Activated CD8-positive, alpha-beta T cell treated with anti-CD3 and anti-CD28 coated beads, Interleukin-2, amount 10 ng/mL, durations not matched to agents 7 days and 5 days (primary cell): ENCODE results near the gene IL1R1. TPM values are rescaled to one million over a fixed set of nuclear protein-coding genes. Genes with fewer than 3 reads are reported as not detected.

Experiments
- ATAC-seq: fragments of 150-1000 bp; cut with Tn5 transposase; one replicate; pipeline ENCODE4 v1.10.0; 2021; ENCODE audit warnings: moderate library complexity
- CTCF ChIA-PET: fragments of 350-600 bp; sonication (Branson Sonifier 250); formaldehyde crosslinking; loops from one replicate; lab custom pipeline; 2021; ENCODE audit warnings: antibody characterized with exemption; lab: Charles Lee
- POLR2A ChIA-PET: fragments of 350-600 bp; sonication (Branson Sonifier 250); formaldehyde crosslinking; loops from one replicate; lab custom pipeline; 2021; ENCODE audit warnings: antibody characterized with exemption; lab: Charles Lee
- DNase-seq: peaks from one replicate; pipeline ENCODE4 v3.0.0-alpha.2; 2020
- H3K27ac Mint-ChIP-seq: one replicate; pipeline ENCODE4 v1.8.0; 2021; ENCODE audit warnings: mild to moderate bottlenecking, mixed read lengths
- H3K27me3 Mint-ChIP-seq: one replicate; pipeline ENCODE4 v1.8.0; 2021; ENCODE audit warnings: low read depth, mixed read lengths
- H3K36me3 Mint-ChIP-seq: one replicate; pipeline ENCODE4 v1.8.0; 2021; ENCODE audit warnings: low read depth, mixed read lengths
- H3K4me1 Mint-ChIP-seq: one replicate; pipeline ENCODE4 v1.8.0; 2021; ENCODE audit warnings: low read depth, mixed read lengths
- H3K4me3 Mint-ChIP-seq: one replicate; pipeline ENCODE4 v1.8.0; 2021; ENCODE audit warnings: mild to moderate bottlenecking, mixed read lengths
- H3K9me3 Mint-ChIP-seq: one replicate; pipeline ENCODE4 v1.8.0; 2022; ENCODE audit warnings: mixed read lengths; ENCODE audit not compliant: insufficient read depth
- total RNA-seq, 2 experiments: library from RNA; stranded (reverse); gene quantifications; one replicate each; pipeline ENCODE4 v1.2.3, GENCODE V29; 2021

Gene IL1R1
- total RNA-seq, 2 experiments from 2014 or later: not detected

- POLR2A ChIA-PET: interaction anchor here (0.6 kb wide), 1 partner anchor 624 kb away, joined by 3 read pairs; no protein-coding TSS in a partner anchor
- Mint-ChIP-seq H3K4me3 (no peak overlapping the region), H3K27me3 (peaks cover 16% of the 10 kb centered on the region), H3K36me3 (no peaks in the 10 kb centered on the region), H3K27ac (no peak overlapping the region), H3K4me1 (peaks cover 2% of the 10 kb centered on the region), H3K9me3 (no peaks in the 10 kb centered on the region)
- DNase-seq: no peak
- CTCF ChIA-PET: no interaction called here
- ATAC-seq: no peak
Observed at GRCh38 chr2:102179788-102180686, 37.5 kb downstream of the IL1R1 start.

DNA sequence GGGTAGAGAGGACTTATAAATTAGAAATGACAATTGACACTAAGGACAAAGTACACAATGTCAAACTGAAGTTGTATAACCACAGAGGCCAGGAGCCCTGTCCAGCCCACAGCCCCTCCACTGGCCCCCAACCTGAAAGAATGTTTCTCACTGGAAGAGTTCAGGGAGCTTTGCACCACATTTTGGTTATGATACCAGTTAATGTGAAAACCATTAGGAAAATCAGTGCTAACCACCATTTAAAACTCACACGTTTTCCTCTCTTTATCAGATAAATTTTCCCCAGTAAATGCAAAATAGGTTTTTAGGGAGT is 38.1 kb downstream of the IL1R1 start:
- Mint-ChIP-seq H3K36me3 (no peaks in the 10 kb centered on the region), H3K4me1 (peaks cover 8% of the 10 kb centered on the region), H3K27ac (no peak overlapping the region), H3K4me3 (no peak overlapping the region), H3K9me3 (no peaks in the 10 kb centered on the region), H3K27me3 (peaks cover 14% of the 10 kb centered on the region)
- POLR2A ChIA-PET: no interaction called here
- DNase-seq (no peak), ATAC-seq (no peak)
- CTCF ChIA-PET: no interaction called here

DNA sequence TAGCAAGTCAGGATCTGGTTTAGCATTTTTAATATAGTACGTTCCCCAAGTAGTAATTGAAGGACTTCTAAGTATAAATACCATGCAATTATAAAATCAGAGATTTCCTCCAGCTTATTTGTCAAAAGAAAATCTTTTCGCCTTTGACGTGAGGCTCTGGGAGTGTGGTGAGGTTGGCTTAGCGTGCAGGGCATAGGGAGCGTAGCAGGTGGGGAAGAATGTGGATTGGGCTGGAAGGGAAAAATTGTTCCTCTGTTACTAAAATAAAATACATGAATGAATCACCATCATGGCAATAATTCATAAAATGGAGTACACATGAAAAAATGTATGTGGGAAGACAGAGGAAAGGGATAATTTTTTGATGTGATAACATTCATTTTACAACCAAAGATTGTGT is 38.8 kb downstream of the IL1R1 start:
- ChIA-PET POLR2A (interaction anchor here (0.6 kb wide), 1 partner anchor 68 kb away, joined by 3 read pairs; no protein-coding TSS in a partner anchor), CTCF (no interaction called here)

DNA sequence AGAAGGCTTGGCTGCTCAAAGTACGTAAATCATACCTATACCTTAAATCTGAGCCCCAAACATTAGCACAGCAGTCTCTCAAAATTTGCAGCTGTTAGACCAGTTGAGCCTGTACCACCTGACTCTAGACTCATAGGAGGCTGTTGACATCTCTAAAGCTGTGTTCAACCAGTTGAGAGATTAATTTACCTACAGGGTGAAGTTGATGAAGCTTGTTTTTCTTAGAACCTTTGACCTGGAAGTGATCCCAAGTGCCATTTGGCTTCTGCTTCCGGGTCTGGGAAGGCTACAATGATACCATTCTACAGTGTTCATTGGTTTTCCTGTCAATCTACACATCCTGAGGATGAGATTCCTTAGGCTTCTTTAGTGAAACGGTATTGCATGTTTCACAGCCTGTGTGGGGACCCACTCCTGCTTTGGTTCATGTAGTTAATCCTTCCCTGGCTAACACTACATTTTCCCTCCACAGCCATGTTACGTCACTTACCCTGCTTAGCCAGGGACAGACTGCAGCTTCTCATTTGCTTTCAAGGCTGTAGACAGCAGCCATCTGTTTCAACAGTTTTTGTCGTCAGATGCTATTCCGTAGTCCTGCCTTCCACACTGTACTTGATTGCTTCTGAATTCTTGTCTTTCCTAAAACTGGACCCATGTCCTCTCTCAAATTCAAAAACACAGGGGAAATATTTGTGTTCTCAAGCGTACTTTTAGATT is 39.5 kb downstream of the IL1R1 start:
- ATAC-seq (no peak), DNase-seq (no peak)
- Mint-ChIP-seq H3K4me3 (no peak overlapping the region), H3K4me1 (peaks cover 8% of the 10 kb centered on the region), H3K27ac (no peak overlapping the region), H3K27me3 (peaks cover 14% of the 10 kb centered on the region), H3K36me3 (no peaks in the 10 kb centered on the region), H3K9me3 (no peaks in the 10 kb centered on the region)
- CTCF ChIA-PET: no interaction called here
- POLR2A ChIA-PET: no interaction called here

More for the DNA sequence above, 38.8 kb downstream of the IL1R1 start:
- Mint-ChIP-seq H3K4me1 (peaks cover 8% of the 10 kb centered on the region), H3K9me3 (no peaks in the 10 kb centered on the region), H3K36me3 (no peaks in the 10 kb centered on the region), H3K27ac (no peak overlapping the region), H3K27me3 (peaks cover 14% of the 10 kb centered on the region), H3K4me3 (no peak overlapping the region)
- ATAC-seq (no peak), DNase-seq (no peak)

GRCh38 chr2:102184018-102184417 is 41.5 kb downstream of the IL1R1 start:
- DNase-seq: no peak
- Mint-ChIP-seq H3K4me1 (peaks cover 12% of the 10 kb centered on the region), H3K36me3 (no peaks in the 10 kb centered on the region), H3K4me3 (no peak overlapping the region), H3K9me3 (peaks cover 4% of the 10 kb centered on the region), H3K27ac (no peak overlapping the region), H3K27me3 (peaks cover 17% of the 10 kb centered on the region)
- ChIA-PET CTCF (interaction anchor here (5.0 kb wide), 1 partner anchor 56 kb away, joined by 25 read pairs; no protein-coding TSS in a partner anchor), POLR2A (no interaction called here)
- ATAC-seq: no peak

DNA sequence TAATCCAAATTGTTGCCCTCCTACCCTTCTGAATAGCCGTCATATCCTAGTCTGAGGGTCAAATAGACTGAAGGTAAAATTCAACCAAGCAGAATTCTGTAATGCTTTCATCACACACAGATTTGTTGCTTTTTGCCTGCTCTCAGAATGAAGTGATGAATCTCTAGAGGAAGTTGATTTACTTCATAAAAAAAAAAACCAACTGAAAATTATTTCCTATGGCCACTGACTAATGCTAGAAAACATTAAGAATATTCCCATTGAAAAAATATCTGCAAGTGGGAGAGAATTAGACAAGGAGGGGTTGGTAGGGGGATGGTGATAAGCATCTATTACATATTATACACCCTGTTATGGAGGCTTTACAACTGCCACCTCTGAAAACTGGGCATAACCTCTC is 42.0 kb downstream of the IL1R1 start:
- H3K4me3 Mint-ChIP-seq: no peak overlapping the region

DNA sequence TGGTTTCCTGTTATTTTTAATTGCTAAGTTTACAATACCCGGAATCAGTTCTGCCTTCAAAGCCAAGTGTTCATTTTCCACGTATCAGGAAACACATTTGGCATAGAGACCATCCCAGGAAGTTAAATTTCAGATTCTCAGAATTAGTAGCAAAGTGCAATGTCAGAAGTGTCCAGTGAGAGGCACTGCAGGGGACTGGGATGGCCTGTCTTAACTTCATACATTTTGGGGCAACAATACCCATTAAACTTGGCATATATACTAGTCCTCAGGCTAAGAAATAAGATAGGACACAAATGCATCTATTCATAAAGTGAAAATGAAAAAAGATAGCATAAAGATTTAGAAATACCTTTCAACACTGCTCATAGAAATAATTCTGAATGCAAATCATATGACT is 42.8 kb downstream of the IL1R1 start:
- no peak overlapping the region for H3K27ac Mint-ChIP-seq
- H3K36me3 Mint-ChIP-seq: no peaks in the 10 kb centered on the region
- H3K9me3 Mint-ChIP-seq: peaks cover 4% of the 10 kb centered on the region
- no peak for DNase-seq
- peaks cover 17% of the 10 kb centered on the region for H3K27me3 Mint-ChIP-seq
- CTCF ChIA-PET: interaction anchor here (1.2 to 5.0 kb wide), 2 partner anchors 53 to 55 kb away, joined by 3 to 25 read pairs; no protein-coding TSS in a partner anchor
- no peak overlapping the region for H3K4me3 Mint-ChIP-seq
- no peak for ATAC-seq
- POLR2A ChIA-PET: no interaction called here
- H3K4me1 Mint-ChIP-seq: peaks cover 12% of the 10 kb centered on the region

More for the DNA sequence above, 42.0 kb downstream of the IL1R1 start:
- ATAC-seq: no peak
- no peak for DNase-seq
- Mint-ChIP-seq H3K4me1 (peaks cover 12% of the 10 kb centered on the region), H3K36me3 (no peaks in the 10 kb centered on the region), H3K27me3 (peaks cover 17% of the 10 kb centered on the region), H3K27ac (no peak overlapping the region), H3K9me3 (peaks cover 4% of the 10 kb centered on the region)
- CTCF ChIA-PET: interaction anchor here (5.0 kb wide), 1 partner anchor 56 kb away, joined by 25 read pairs; no protein-coding TSS in a partner anchor
- POLR2A ChIA-PET: no interaction called here

DNA sequence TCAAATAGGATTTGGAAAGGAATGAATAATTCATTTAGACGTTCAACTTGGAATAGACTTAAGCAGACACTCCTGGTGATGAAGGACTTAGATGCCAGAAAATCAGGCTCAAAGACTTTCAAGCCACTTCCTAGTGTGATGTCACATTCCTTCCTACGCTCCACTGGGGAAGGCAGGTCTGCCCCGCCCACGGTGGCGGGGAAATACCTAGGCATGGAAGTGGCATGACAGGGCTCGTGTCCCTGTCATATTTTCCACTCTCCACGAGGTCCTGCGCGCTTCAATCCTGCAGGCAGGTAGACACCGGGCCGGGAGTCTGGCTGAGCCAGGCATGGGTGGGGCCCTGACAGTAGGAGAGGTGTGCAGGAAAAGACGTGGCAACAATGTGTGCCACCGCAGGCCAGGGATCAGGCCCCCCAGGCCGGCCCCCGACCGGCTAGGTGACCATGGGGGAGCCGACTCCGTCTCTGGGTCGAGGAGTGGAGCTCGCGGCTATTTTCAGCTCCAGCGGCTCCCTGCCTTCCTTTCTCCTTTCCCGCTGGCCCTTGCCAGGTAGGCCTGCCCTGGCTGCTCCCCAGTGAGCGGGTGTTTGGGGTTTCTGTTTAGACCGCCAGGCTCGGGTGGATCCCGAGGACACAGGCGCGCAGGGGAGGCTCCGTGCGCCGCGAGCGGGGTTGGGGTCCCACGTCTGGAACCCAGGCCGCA is 44.4 kb downstream of the IL1R1 start, which contains the start of gene IL1RL2:
Gene IL1RL2 (plus strand): TSS at position 233 of the 705 bp plus-strand sequence. CDS start 845 bp downstream, outside the sequence.
- H3K36me3 Mint-ChIP-seq: no peaks in the 10 kb centered on the region
- CTCF ChIA-PET: interaction anchor here (5.0 kb wide), 1 partner anchor 54 kb away, joined by 25 read pairs; no protein-coding TSS in a partner anchor
- peaks cover 4% of the 10 kb centered on the region for H3K9me3 Mint-ChIP-seq
- peaks cover 12% of the 10 kb centered on the region for H3K4me1 Mint-ChIP-seq
- H3K27me3 Mint-ChIP-seq: peaks cover 17% of the 10 kb centered on the region
- no peak within 1 kb of the TSS for H3K27ac Mint-ChIP-seq
- ATAC-seq (no peak), DNase-seq (no peak)
- H3K4me3 Mint-ChIP-seq: peak within 1 kb of the TSS; percentile 74
- POLR2A ChIA-PET: no interaction called here

- Mint-ChIP-seq H3K27me3 (peaks cover 19% of the 10 kb centered on the region), H3K36me3 (no peaks in the 10 kb centered on the region), H3K4me3 (peak overlapping the region; percentile 74), H3K9me3 (peaks cover 4% of the 10 kb centered on the region), H3K27ac (no peak overlapping the region), H3K4me1 (peaks cover 12% of the 10 kb centered on the region)
- ChIA-PET POLR2A (no interaction called here), CTCF (interaction anchor here (5.0 kb wide), 1 partner anchor 53 kb away, joined by 25 read pairs; no protein-coding TSS in a partner anchor)
- peak; percentile 80 for ATAC-seq
- DNase-seq: peak; percentile 28
Observed at GRCh38 chr2:102187496-102188150, 45.1 kb downstream of the IL1R1 start.

GRCh38 chr2:102190430-102191107 is 48.0 kb downstream of the IL1R1 start:
- H3K27ac Mint-ChIP-seq: no peak overlapping the region
- ChIA-PET POLR2A (no interaction called here), CTCF (interaction anchor here (1.0 kb wide), 1 partner anchor 50 kb away, joined by 4 read pairs; no protein-coding TSS in a partner anchor)
- peaks cover 5% of the 10 kb centered on the region for H3K4me1 Mint-ChIP-seq
- H3K27me3 Mint-ChIP-seq: peaks cover 17% of the 10 kb centered on the region
- no peak for ATAC-seq
- DNase-seq: no peak
- H3K4me3 Mint-ChIP-seq: no peak overlapping the region
- H3K9me3 Mint-ChIP-seq: peaks cover 4% of the 10 kb centered on the region
- H3K36me3 Mint-ChIP-seq: no peaks in the 10 kb centered on the region
